ENCODE results near the gene SH2D2A.
A peak's percentile ranks its signal among the peaks of the same experiment; 100 is the strongest.

Gene SH2D2A

GRCh38 chr1:156797212-156797871, 19.3 kb downstream of the SH2D2A start:
- Histone ChIP-seq H3K27me3 (ENCODE audit: control insufficient read depth, insufficient read depth, low read length) (no peaks in the 10 kb centered on the region), H3K4me2 (ENCODE audit: low read length) (no peak overlapping the region), H3K36me3 (ENCODE audit: control insufficient read depth, insufficient read depth, low read length) (no peaks in the 10 kb centered on the region), H3K27ac (no peak overlapping the region), H3K9me3 (ENCODE audit: control insufficient read depth, low read length) (no peaks in the 10 kb centered on the region), H2AFZ (no peak overlapping the region), H3K9ac (no peak overlapping the region), H3K79me2 (no peaks in the 10 kb centered on the region), H3K4me1 (peaks cover 11% of the 10 kb centered on the region), H3K4me3 (ENCODE audit: low read depth, low read length) (no peak overlapping the region)
- peak; percentile 65 for TF ChIP-seq CTCF (IDR thresholded peaks at IDR 0.05)

- TF ChIP-seq CTCF (IDR thresholded peaks at IDR 0.05) = no peak
These were observed 20.1 kb downstream of the SH2D2A start for GRCh38 chr1:156796340-156797097.

GRCh38 chr1:156795787-156796186, 20.9 kb downstream of the SH2D2A start:
- Histone ChIP-seq H3K4me1 (no peaks in the 10 kb centered on the region), H3K27me3 (ENCODE audit: control insufficient read depth, insufficient read depth, low read length) (no peaks in the 10 kb centered on the region), H2AFZ (no peak overlapping the region), H3K9me3 (ENCODE audit: control insufficient read depth, low read length) (no peaks in the 10 kb centered on the region), H3K36me3 (ENCODE audit: control insufficient read depth, insufficient read depth, low read length) (no peaks in the 10 kb centered on the region), H3K9ac (no peak overlapping the region), H3K4me3 (ENCODE audit: low read depth, low read length) (no peak overlapping the region), H3K79me2 (no peaks in the 10 kb centered on the region), H3K27ac (no peak overlapping the region), H3K4me2 (ENCODE audit: low read length) (no peak overlapping the region)
- no peak for TF ChIP-seq CTCF (IDR thresholded peaks at IDR 0.05)

More at GRCh38 chr1:156796340-156797097, 20.1 kb downstream of the SH2D2A start:
- no peaks in the 10 kb centered on the region for H3K27me3 ChIP-seq (ENCODE audit: control insufficient read depth, insufficient read depth, low read length)
- no peak overlapping the region for H2AFZ ChIP-seq
- peaks cover 5% of the 10 kb centered on the region for H3K4me1 ChIP-seq
- no peaks in the 10 kb centered on the region for H3K36me3 ChIP-seq (ENCODE audit: control insufficient read depth, insufficient read depth, low read length)
- no peak overlapping the region for H3K27ac ChIP-seq
- no peaks in the 10 kb centered on the region for H3K79me2 ChIP-seq
- no peak overlapping the region for H3K9ac ChIP-seq
- H3K9me3 ChIP-seq (ENCODE audit: control insufficient read depth, low read length) = no peaks in the 10 kb centered on the region
- H3K4me2 ChIP-seq (ENCODE audit: low read length) = no peak overlapping the region
- H3K4me3 ChIP-seq (ENCODE audit: low read depth, low read length) = no peak overlapping the region

GRCh38 chr1:156795374-156795733, 21.3 kb downstream of the SH2D2A start:
- H3K4me3 ChIP-seq (ENCODE audit: low read depth, low read length) = no peak overlapping the region
- H3K79me2 ChIP-seq = no peaks in the 10 kb centered on the region
- H3K9ac ChIP-seq = no peak overlapping the region
- H3K9me3 ChIP-seq (ENCODE audit: control insufficient read depth, low read length) = no peaks in the 10 kb centered on the region
- H3K36me3 ChIP-seq (ENCODE audit: control insufficient read depth, insufficient read depth, low read length) = no peaks in the 10 kb centered on the region
- TF ChIP-seq CTCF (IDR thresholded peaks at IDR 0.05) = no peak
- no peak overlapping the region for H3K4me2 ChIP-seq (ENCODE audit: low read length)
- no peaks in the 10 kb centered on the region for H3K4me1 ChIP-seq
- H3K27ac ChIP-seq = no peak overlapping the region
- no peaks in the 10 kb centered on the region for H3K27me3 ChIP-seq (ENCODE audit: control insufficient read depth, insufficient read depth, low read length)
- H2AFZ ChIP-seq = no peak overlapping the region
